Esophagus squamous epithelium (tissue), 4 donors: ENCODE results near the gene TMTC1.

Experiments
- CTCF ChIP-seq, 6 experiments: fragments of 450-650 bp in 4 of 6; fragments of 200-600 bp in 2 of 6; sonication (generic) in 2 of 6; IDR thresholded peaks; one replicate each; pipeline ENCODE4 v1.5.1; 2016 to 2019; ENCODE audit warnings: antibody characterized with exemption in 6 of 6, mild to moderate bottlenecking in 4 of 6, moderate library complexity in 4 of 6
- POLR2A ChIP-seq, 4 donors: fragments of 450-650 bp; IDR thresholded peaks; one replicate each; pipeline ENCODE4 v1.6.1; 2017; ENCODE audit warnings: antibody characterized with exemption in 4 of 4, mild to moderate bottlenecking in 4 of 4, moderate library complexity in 3 of 4

DNA sequence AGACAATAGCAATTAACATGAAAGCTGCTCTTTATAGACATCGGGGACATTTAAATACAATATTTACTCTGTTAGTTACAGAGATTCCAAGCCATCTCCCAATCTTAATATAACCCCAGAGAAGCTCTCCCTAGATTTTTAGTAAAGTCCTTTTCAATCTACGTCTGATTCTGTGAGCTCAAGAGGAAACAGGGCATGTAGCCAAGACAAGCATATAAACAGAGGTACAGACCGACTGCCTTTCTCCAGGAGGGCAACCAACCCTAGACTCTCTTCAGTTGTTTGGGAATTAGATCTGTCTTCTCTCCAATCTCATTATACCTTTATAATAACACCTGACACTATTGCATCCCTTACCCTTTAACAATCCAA lies 57.4 kb downstream of the TMTC1 start:
- no peak for TF ChIP-seq CTCF (IDR thresholded peaks at IDR 0.05)
- TF ChIP-seq POLR2A (IDR thresholded peaks at IDR 0.05): no peak
